T-cell (primary cell): ENCODE data around the gene GFRA1. TPM values are rescaled to one million over a fixed set of nuclear protein-coding genes. Genes with fewer than 3 reads are reported as not detected.

ENCODE experiments used
- total RNA-seq, 35 experiments: library from RNA in 6 of 35; stranded (reverse) in 6 of 35; fragments of 120-200 nt in 1 of 35; gene quantifications; one replicate each; pipeline versions ENCODE4 v1.2.1 to v1.2.4 and lab custom pipeline; 2013 to 2026

Gene GFRA1
- total RNA-seq, 5 donors from 2014 or later (not counting 1 experiment from before 2014, with no cell fraction given), result 0.03 to 0.25 (median 0.20) TPM; not detected in 2

Other genes with a start within 250 kb of the GFRA1 start
- not detected for gene CCDC172, start 51.2 kb upstream of the GFRA1 start, total RNA-seq
- gene PNLIPRP3, start 154.6 kb upstream of the GFRA1 start, total RNA-seq, result not detected